KMS-11 (cell line): ENCODE results near the gene KIF7.

ENCODE experiments used
- H2AFZ ChIP-seq: fragments of 200-600 bp; sonication (generic); 2 replicates; pipeline ENCODE4 v1.6.1; 2016; ENCODE audit warnings: antibody characterized with exemption, mixed run types, low read depth
- H3K27ac ChIP-seq: fragments of 200-600 bp; sonication (generic); 2 replicates; pipeline ENCODE4 v1.6.1; 2016; ENCODE audit warnings: mild to moderate bottlenecking, mixed run types
- H3K27me3 ChIP-seq: fragments of 200-600 bp; sonication (generic); 2 replicates; pipeline ENCODE4 v1.6.1; 2017; ENCODE audit warnings: mild to moderate bottlenecking, low read depth, mixed run types, moderate library complexity; ENCODE audit not compliant: insufficient read depth
- H3K36me3 ChIP-seq: fragments of 200-600 bp; sonication (generic); 2 replicates; pipeline ENCODE4 v1.6.1; 2017; ENCODE audit warnings: mild to moderate bottlenecking, mixed run types; ENCODE audit not compliant: insufficient read depth
- H3K4me1 ChIP-seq: fragments of 200-600 bp; sonication (generic); 2 replicates; pipeline ENCODE4 v1.6.1; 2016; ENCODE audit warnings: mild to moderate bottlenecking, low read depth, mixed run types; ENCODE audit not compliant: poor library complexity, severe bottlenecking
- H3K4me2 ChIP-seq: fragments of 200-600 bp; sonication (generic); 2 replicates; pipeline ENCODE4 v1.7.0; 2016; ENCODE audit warnings: mild to moderate bottlenecking, mixed run types
- H3K4me3 ChIP-seq: fragments of 200-600 bp; sonication (generic); IDR thresholded peaks from 2 replicates; pipeline ENCODE4 v1.6.1; 2017; ENCODE audit warnings: low read depth, low read length, mixed read lengths; ENCODE audit not compliant: insufficient read depth
- H3K79me2 ChIP-seq: fragments of 200-600 bp; sonication (generic); 2 replicates; pipeline ENCODE4 v1.6.1; 2016; ENCODE audit warnings: low read depth, mixed run types; ENCODE audit not compliant: insufficient read depth
- H3K9ac ChIP-seq: fragments of 200-600 bp; sonication (generic); 2 replicates; pipeline ENCODE4 v1.6.1; 2016; ENCODE audit warnings: mild to moderate bottlenecking, mixed run types
- H4K20me1 ChIP-seq: fragments of 200-600 bp; sonication (generic); 2 replicates; pipeline ENCODE4 v1.6.1; 2016; ENCODE audit warnings: mild to moderate bottlenecking, mixed run types; ENCODE audit not compliant: insufficient read depth
- TF ChIP-seq, protein P1 (sequence below): fragments of 200-600 bp; sonication (generic); conservative IDR thresholded peaks from 2 replicates; pipeline ENCODE4 v1.6.1; 2017; ENCODE audit warnings: low read depth, mild to moderate bottlenecking, antibody characterized with exemption, low read length, moderate library complexity, mixed read lengths

Gene KIF7

DNA sequence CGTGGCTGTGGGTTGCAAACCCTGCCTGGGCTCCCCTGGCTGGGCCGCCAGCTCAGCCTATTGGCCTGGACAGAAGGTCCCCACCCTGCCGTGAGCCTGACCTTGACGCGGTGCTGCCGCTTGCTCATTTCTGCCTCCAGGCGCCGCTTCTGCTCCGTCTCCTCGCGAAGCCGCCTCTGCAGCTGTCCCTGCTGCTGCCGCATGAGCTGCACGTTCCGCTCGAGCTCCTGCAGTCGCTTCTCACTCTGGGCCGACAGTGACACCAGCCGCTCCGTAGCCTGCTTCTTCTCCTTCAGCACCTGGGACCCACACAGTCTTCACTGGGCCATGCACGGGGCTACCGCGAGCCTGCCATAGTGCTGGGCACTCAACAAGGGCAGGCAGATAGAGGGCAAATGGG lies 21.7 kb downstream of the KIF7 start:
- H2AFZ ChIP-seq, result no peak overlapping the region
- H3K27me3 ChIP-seq, result no peaks in the 10 kb centered on the region
- no peaks in the 10 kb centered on the region for H3K4me1 ChIP-seq
- no peak overlapping the region for H3K4me3 ChIP-seq
- H3K9ac ChIP-seq, result no peak overlapping the region
- no peaks in the 10 kb centered on the region for H4K20me1 ChIP-seq
- no peak overlapping the region for H3K27ac ChIP-seq
- no peak overlapping the region for H3K4me2 ChIP-seq
- TF ChIP-seq, protein P1, sequence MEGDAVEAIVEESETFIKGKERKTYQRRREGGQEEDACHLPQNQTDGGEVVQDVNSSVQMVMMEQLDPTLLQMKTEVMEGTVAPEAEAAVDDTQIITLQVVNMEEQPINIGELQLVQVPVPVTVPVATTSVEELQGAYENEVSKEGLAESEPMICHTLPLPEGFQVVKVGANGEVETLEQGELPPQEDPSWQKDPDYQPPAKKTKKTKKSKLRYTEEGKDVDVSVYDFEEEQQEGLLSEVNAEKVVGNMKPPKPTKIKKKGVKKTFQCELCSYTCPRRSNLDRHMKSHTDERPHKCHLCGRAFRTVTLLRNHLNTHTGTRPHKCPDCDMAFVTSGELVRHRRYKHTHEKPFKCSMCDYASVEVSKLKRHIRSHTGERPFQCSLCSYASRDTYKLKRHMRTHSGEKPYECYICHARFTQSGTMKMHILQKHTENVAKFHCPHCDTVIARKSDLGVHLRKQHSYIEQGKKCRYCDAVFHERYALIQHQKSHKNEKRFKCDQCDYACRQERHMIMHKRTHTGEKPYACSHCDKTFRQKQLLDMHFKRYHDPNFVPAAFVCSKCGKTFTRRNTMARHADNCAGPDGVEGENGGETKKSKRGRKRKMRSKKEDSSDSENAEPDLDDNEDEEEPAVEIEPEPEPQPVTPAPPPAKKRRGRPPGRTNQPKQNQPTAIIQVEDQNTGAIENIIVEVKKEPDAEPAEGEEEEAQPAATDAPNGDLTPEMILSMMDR, result no peak
- H3K36me3 ChIP-seq, result no peaks in the 10 kb centered on the region
- no peaks in the 10 kb centered on the region for H3K79me2 ChIP-seq

DNA sequence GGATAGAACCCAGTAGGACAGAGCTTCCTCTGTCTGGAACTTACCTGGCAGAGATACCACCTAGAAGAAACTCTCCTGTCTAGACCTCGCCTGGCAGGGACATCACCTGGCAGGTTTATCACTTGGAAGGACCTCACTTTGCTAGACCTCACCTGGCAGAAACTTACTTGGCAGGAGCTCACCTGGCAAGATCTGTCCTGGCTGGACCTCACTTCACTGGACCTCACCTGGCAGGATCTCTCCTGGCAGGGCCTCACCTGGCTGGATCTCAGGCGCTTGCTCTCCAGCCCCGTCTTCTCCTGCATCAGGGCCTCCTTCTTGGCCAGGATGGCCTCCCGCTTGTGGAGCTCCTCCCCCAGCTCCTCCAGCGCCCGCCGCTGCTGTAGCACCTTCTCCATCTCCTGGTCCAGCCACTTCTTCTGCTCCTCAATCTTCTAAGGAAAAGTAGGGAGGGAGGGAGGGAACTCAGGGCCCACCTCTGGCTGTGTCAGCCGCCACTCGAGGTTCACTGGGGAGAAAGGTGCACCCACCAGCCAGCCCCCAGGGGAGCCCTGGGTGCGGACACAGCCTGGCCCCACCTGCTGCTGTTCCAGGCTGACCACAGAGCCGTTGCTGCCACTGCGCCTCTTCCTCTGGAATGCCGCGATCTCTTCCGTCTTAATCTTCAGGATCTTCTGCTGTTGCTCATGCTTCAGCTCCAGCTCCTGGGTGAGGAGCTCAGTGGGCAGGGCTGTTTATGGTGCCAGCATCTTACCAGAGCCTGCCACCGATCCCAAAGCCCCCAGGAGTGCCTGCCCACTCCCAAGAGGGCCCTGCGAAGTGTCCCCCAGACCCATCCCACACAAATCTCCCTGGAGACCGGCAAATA lies 22.5 kb downstream of the KIF7 start:
- no peak overlapping the region for H3K27ac ChIP-seq
- H3K4me3 ChIP-seq, result no peak overlapping the region
- H4K20me1 ChIP-seq, result no peaks in the 10 kb centered on the region
- no peaks in the 10 kb centered on the region for H3K27me3 ChIP-seq
- H3K36me3 ChIP-seq, result peaks cover 3% of the 10 kb centered on the region
- no peak overlapping the region for H2AFZ ChIP-seq
- H3K4me1 ChIP-seq, result no peaks in the 10 kb centered on the region
- no peaks in the 10 kb centered on the region for H3K79me2 ChIP-seq
- H3K9ac ChIP-seq, result no peak overlapping the region
- H3K4me2 ChIP-seq, result no peak overlapping the region
- TF ChIP-seq, protein P1, result no peak

GRCh38 chr15:89631902-89632264 lies 23.4 kb downstream of the KIF7 start:
- TF ChIP-seq, protein P1, result no peak
- Histone ChIP-seq H3K4me2 (no peak overlapping the region), H3K9ac (no peak overlapping the region), H3K36me3 (peaks cover 7% of the 10 kb centered on the region), H3K79me2 (no peaks in the 10 kb centered on the region), H3K4me3 (no peak overlapping the region), H3K4me1 (no peaks in the 10 kb centered on the region), H4K20me1 (no peaks in the 10 kb centered on the region), H3K27me3 (no peaks in the 10 kb centered on the region), H2AFZ (no peak overlapping the region), H3K27ac (no peak overlapping the region)

GRCh38 chr15:89630974-89631901 lies 24.0 kb downstream of the KIF7 start:
- H3K27me3 ChIP-seq, result no peaks in the 10 kb centered on the region
- no peak overlapping the region for H3K9ac ChIP-seq
- no peaks in the 10 kb centered on the region for H3K4me1 ChIP-seq
- TF ChIP-seq, protein P1, result no peak
- H4K20me1 ChIP-seq, result no peaks in the 10 kb centered on the region
- no peak overlapping the region for H3K4me2 ChIP-seq
- no peak overlapping the region for H2AFZ ChIP-seq
- H3K27ac ChIP-seq, result no peak overlapping the region
- H3K79me2 ChIP-seq, result no peaks in the 10 kb centered on the region
- no peak overlapping the region for H3K4me3 ChIP-seq
- H3K36me3 ChIP-seq, result peaks cover 7% of the 10 kb centered on the region
